ENCODE results near the gene NDFIP1. TPM values are rescaled to one million over a fixed set of nuclear protein-coding genes. Genes with fewer than 3 reads are reported as not detected.

NDFIP1 gene
- total RNA-seq, 1 donor from 2014 or later: 52.1 TPM

DNA sequence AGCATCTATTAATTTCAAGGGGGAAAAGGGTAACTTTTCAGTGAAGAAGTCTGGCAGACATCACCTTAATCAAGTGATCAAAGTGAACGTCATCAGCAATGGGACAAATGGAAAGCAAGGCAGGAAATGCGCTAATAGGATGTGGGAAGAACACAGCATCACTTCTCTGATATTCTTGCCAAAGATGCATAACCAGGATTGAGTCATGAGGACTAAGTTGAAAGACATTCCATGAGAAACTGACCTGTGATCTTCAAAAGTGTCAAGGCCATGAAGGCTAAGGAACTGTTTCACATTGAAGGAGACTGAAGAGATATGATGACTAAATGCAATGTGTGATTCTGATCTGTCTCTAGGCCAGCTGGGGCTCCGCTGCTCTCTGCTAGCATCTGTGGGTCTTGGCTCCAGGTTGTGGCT lies 92.9 kb downstream of the NDFIP1 start:
- peak; percentile 61 for DNase-seq (ENCODE audit: low read depth)
- Histone ChIP-seq H3K36me3 (ENCODE audit: control insufficient read depth, insufficient read depth, low read length) (no peaks in the 10 kb centered on the region), H3K4me3 (ENCODE audit: low read depth, low read length) (no peak overlapping the region), H3K27me3 (ENCODE audit: control insufficient read depth, insufficient read depth, low read length) (no peaks in the 10 kb centered on the region)
- TF ChIP-seq, protein P1, sequence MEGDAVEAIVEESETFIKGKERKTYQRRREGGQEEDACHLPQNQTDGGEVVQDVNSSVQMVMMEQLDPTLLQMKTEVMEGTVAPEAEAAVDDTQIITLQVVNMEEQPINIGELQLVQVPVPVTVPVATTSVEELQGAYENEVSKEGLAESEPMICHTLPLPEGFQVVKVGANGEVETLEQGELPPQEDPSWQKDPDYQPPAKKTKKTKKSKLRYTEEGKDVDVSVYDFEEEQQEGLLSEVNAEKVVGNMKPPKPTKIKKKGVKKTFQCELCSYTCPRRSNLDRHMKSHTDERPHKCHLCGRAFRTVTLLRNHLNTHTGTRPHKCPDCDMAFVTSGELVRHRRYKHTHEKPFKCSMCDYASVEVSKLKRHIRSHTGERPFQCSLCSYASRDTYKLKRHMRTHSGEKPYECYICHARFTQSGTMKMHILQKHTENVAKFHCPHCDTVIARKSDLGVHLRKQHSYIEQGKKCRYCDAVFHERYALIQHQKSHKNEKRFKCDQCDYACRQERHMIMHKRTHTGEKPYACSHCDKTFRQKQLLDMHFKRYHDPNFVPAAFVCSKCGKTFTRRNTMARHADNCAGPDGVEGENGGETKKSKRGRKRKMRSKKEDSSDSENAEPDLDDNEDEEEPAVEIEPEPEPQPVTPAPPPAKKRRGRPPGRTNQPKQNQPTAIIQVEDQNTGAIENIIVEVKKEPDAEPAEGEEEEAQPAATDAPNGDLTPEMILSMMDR (IDR thresholded peaks at IDR 0.05; ENCODE audit: insufficient read depth, low read length, poor library complexity, severe bottlenecking): no peak

DNA sequence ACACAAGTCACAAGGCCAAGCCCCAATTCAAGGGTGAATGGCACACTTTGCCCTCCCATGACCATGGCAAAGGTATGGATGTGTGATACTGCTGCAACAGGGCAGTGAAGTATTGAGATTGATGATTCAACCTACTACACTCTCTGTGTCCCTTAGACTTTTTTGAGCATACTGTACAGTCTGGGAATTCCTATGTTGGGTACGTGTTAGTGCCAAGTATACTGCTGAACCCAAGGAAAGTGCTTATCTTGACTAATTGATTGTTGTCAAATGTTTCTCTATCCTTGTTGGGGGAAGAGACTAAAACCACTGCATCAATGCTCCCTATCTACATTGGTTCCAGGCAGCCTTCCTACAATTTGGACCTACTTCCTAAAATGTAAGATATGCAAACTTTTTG lies 93.7 kb downstream of the NDFIP1 start:
- no peak for DNase-seq (ENCODE audit: low read depth)
- Histone ChIP-seq H3K27me3 (ENCODE audit: control insufficient read depth, insufficient read depth, low read length) (no peaks in the 10 kb centered on the region), H3K36me3 (ENCODE audit: control insufficient read depth, insufficient read depth, low read length) (no peaks in the 10 kb centered on the region), H3K4me3 (ENCODE audit: low read depth, low read length) (no peak overlapping the region)
- TF ChIP-seq, protein P1 (IDR thresholded peaks at IDR 0.05; ENCODE audit: insufficient read depth, low read length, poor library complexity, severe bottlenecking): no peak

Other genes with a start within 250 kb of the NDFIP1 start
- gene PCDH1, start 230.4 kb upstream of the NDFIP1 start, total RNA-seq: 42.4 and 45.5 TPM in 2 replicates
- gene DELE1, start 184.9 kb upstream of the NDFIP1 start, total RNA-seq: 62.3 and 74.1 TPM in 2 replicates
- gene PCDH12, start 150.6 kb upstream of the NDFIP1 start, total RNA-seq: not detected in 2 replicates
- gene RNF14, start 139.7 kb upstream of the NDFIP1 start, total RNA-seq: 68.8 and 95.9 TPM in 2 replicates
- gene GNPDA1, start 95.8 kb upstream of the NDFIP1 start, total RNA-seq: 102 and 164 TPM in 2 replicates
- gene SPRY4, start 216.2 kb downstream of the NDFIP1 start, total RNA-seq: 34.7 and 36.9 TPM in 2 replicates

Data from kidney epithelial cell (primary cell).